ENCODE measurements around the gene FCHSD2.
"Not testable (repeated sequence)": the region's sequence is repeated elsewhere in the genome, so short reads cannot be mapped to it uniquely, and the experiment has no call there.

- TF ChIP-seq POU5F1 (IDR thresholded peaks at IDR 0.05; ENCODE audit: low read depth, low read length); ZNF274 (IDR thresholded peaks at IDR 0.05; ENCODE audit: borderline replicate concordance, extremely low read depth, low read length); NRF1 (IDR thresholded peaks at IDR 0.05; ENCODE audit: low read depth, low read length); RAD21 (IDR thresholded peaks at IDR 0.05 in 1 of 2, conservative IDR thresholded peaks at IDR 0.05 in 1 of 2; ENCODE audit: low read depth in 2 of 2, low read length in 2 of 2); SIRT6 (IDR thresholded peaks at IDR 0.05; ENCODE audit: low read length): not testable (repeated sequence)
These were observed 164.3 kb downstream of the FCHSD2 start for GRCh38 chr11:72977782-72978181.
